ENCODE measurements around the gene ATXN10. TPM values are rescaled to one million over a fixed set of nuclear protein-coding genes. Genes with fewer than 3 reads are reported as not detected.

The ATXN10 gene
- total RNA-seq, 2 experiments from 2014 or later: 87.1 to 101 TPM

GRCh38 chr22:45781459-45781858 lies 109.8 kb downstream of the ATXN10 start:
- DNase-seq: no peak
- Mint-ChIP-seq H3K27ac (no peak overlapping the region), H3K9me3 (ENCODE audit: low read depth) (no peaks in the 10 kb centered on the region), H3K27me3 (no peaks in the 10 kb centered on the region), H3K4me1 (no peaks in the 10 kb centered on the region), H3K4me3 (no peak overlapping the region), H3K36me3 (ENCODE audit: low read depth) (peaks cover 19% of the 10 kb centered on the region)
- intact Hi-C loops (cut with DNase I, micrococcal nuclease): no loop called here
- POLR2A ChIA-PET: no interaction called here
- no peak for ATAC-seq
- CTCF ChIA-PET: interaction anchor here (0.6 to 1.8 kb wide), 4 partner anchors 9 to 83 kb away, joined by 3 to 4 read pairs (median 4); no protein-coding TSS in a partner anchor

DNA sequence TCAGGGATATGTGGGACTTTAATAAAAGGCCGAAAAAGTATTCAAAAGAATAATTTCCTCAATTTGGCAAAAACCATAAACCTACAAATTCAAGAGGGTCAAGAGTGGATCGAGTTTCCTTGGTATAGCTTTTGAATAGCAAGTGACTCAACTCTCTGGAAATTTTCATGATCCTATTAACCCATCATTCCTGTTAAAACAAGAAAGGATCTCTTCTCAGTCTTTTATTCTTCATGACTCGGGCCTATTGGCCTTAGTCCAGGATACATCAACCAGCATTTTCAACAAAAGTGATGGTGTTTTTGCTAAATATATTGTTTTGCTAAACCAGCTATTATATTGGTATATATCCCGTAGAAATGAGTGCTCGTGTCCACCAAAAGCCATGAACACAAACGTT lies 110.3 kb downstream of the ATXN10 start:
- CTCF ChIA-PET: interaction anchor here (0.6 to 1.5 kb wide), 2 partner anchors 21 to 83 kb away, joined by 4 read pairs; no protein-coding TSS in a partner anchor
- no peak for ATAC-seq
- intact Hi-C loops (cut with DNase I, micrococcal nuclease): no loop called here

DNA sequence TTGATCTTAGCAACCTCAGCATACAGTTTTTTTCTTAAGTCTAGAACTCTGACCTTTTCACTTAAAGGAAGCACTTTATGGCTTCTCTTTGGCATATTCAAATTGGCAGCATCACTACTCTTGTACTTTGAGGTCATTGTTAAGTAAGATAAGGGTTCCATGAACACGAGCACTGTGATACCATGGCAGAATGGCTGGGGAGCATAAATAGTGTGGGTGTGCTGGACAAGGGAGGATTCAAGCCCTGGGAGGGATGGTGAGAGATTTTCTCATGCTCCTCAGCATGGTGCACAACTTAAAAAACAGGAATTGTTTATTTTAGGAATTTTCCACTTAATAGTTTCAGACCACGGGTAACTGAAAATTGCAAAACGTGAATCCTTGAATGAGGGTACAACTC lies 111.4 kb downstream of the ATXN10 start:
- POLR2A ChIA-PET: no interaction called here
- no peaks in the 10 kb centered on the region for H3K27me3 Mint-ChIP-seq
- intact Hi-C loops (cut with DNase I, micrococcal nuclease): no loop called here
- CTCF ChIA-PET: no interaction called here
- no peak for ATAC-seq
- no peak overlapping the region for H3K27ac Mint-ChIP-seq
- no peak overlapping the region for H3K4me3 Mint-ChIP-seq
- no peak for DNase-seq
- H3K4me1 Mint-ChIP-seq: no peaks in the 10 kb centered on the region
- peaks cover 21% of the 10 kb centered on the region for H3K36me3 Mint-ChIP-seq (ENCODE audit: low read depth)
- H3K9me3 Mint-ChIP-seq (ENCODE audit: low read depth): no peaks in the 10 kb centered on the region

More for the DNA sequence above, 110.3 kb downstream of the ATXN10 start:
- Mint-ChIP-seq H3K27me3 (no peaks in the 10 kb centered on the region), H3K36me3 (ENCODE audit: low read depth) (peaks cover 19% of the 10 kb centered on the region), H3K4me1 (no peaks in the 10 kb centered on the region), H3K27ac (no peak overlapping the region), H3K4me3 (no peak overlapping the region), H3K9me3 (ENCODE audit: low read depth) (no peaks in the 10 kb centered on the region)
- DNase-seq: no peak
- POLR2A ChIA-PET: no interaction called here

DNA sequence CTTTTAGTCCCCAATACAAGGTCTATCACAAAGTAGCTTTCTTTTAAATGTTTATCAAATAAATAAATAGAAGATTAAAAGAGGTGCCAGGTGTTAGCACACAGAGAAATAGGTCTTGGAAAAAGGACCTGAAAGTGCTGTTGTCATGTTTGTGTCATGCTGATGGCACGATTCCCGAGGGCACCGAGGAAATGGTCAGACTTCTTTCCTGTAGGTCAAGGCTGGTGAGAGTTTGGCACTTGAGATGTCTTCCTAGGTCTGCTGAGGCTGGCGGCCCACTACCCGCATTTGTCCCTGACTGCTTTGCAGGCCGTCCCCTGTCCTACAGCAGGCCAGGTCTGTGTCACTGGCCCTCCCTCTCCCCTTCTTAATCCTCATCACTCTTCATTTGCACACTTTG lies 112.1 kb downstream of the ATXN10 start:
- Mint-ChIP-seq H3K4me3 (no peak overlapping the region), H3K27ac (no peak overlapping the region), H3K9me3 (ENCODE audit: low read depth) (no peaks in the 10 kb centered on the region), H3K4me1 (no peaks in the 10 kb centered on the region), H3K27me3 (no peaks in the 10 kb centered on the region), H3K36me3 (ENCODE audit: low read depth) (peaks cover 21% of the 10 kb centered on the region)
- ChIA-PET POLR2A (no interaction called here), CTCF (interaction anchor here (1.1 kb wide), 1 partner anchor 35 kb away, joined by 3 read pairs; no protein-coding TSS in a partner anchor)
- DNase-seq (no peak), ATAC-seq (no peak)
- intact Hi-C loops (cut with DNase I, micrococcal nuclease): no loop called here

- DNase-seq (no peak), ATAC-seq (no peak)
- H3K4me1 Mint-ChIP-seq: no peaks in the 10 kb centered on the region
- ChIA-PET CTCF (interaction anchor here (0.8 to 1.1 kb wide), 4 partner anchors 34 to 78 kb away, joined by 3 to 4 read pairs (median 3); no protein-coding TSS in a partner anchor), POLR2A (interaction anchor here (0.5 kb wide), 1 partner anchor 327 kb away, joined by 4 read pairs; no protein-coding TSS in a partner anchor)
- no peaks in the 10 kb centered on the region for H3K9me3 Mint-ChIP-seq (ENCODE audit: low read depth)
- intact Hi-C loops (cut with DNase I, micrococcal nuclease): no loop called here
- H3K4me3 Mint-ChIP-seq: no peak overlapping the region
- H3K27ac Mint-ChIP-seq: no peak overlapping the region
- H3K27me3 Mint-ChIP-seq: no peaks in the 10 kb centered on the region
- H3K36me3 Mint-ChIP-seq (ENCODE audit: low read depth): peaks cover 18% of the 10 kb centered on the region
Observed at GRCh38 chr22:45784357-45785277, 113.0 kb downstream of the ATXN10 start.

DNA sequence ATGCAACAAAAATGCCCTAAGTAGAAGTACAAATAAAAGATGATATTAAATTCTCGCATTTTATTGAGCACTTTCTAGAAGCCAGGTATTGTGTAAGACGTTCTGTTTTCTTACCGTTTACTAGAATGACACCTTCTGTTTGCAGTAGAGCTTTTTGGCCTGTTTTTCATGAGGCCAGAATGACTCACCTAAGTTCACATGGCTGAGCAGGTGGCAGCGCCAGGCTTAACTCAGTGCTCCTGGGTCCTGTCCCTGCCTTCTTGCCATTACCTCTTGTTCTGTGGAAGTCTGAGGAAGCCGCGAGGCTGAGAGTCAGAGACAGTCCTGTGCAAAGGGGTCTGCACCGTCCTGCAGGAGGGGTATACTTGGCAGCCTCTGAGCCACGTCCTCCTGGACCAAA lies 113.8 kb downstream of the ATXN10 start:
- POLR2A ChIA-PET: interaction anchor here (0.5 kb wide), 1 partner anchor 328 kb away, joined by 4 read pairs; no protein-coding TSS in a partner anchor
- no peak for ATAC-seq
- no peak overlapping the region for H3K4me3 Mint-ChIP-seq

GRCh38 chr22:45786726-45787125 lies 115.1 kb downstream of the ATXN10 start:
- Mint-ChIP-seq H3K27ac (no peak overlapping the region), H3K4me3 (no peak overlapping the region), H3K4me1 (no peaks in the 10 kb centered on the region), H3K27me3 (no peaks in the 10 kb centered on the region), H3K36me3 (ENCODE audit: low read depth) (peaks cover 20% of the 10 kb centered on the region), H3K9me3 (ENCODE audit: low read depth) (no peaks in the 10 kb centered on the region)
- no peak for DNase-seq
- intact Hi-C loops (cut with DNase I, micrococcal nuclease): no loop called here
- no peak for ATAC-seq
- CTCF ChIA-PET: no interaction called here
- POLR2A ChIA-PET: no interaction called here

More for the DNA sequence above, 113.8 kb downstream of the ATXN10 start:
- CTCF ChIA-PET: interaction anchor here (0.7 to 0.9 kb wide), 3 partner anchors 50 to 77 kb away, joined by 3 to 4 read pairs (median 3); no protein-coding TSS in a partner anchor
- Mint-ChIP-seq H3K9me3 (ENCODE audit: low read depth) (no peaks in the 10 kb centered on the region), H3K36me3 (ENCODE audit: low read depth) (peaks cover 22% of the 10 kb centered on the region), H3K27ac (no peak overlapping the region), H3K4me1 (no peaks in the 10 kb centered on the region), H3K27me3 (no peaks in the 10 kb centered on the region)
- DNase-seq: no peak
- intact Hi-C loops (cut with DNase I, micrococcal nuclease): no loop called here

GRCh38 chr22:45787759-45788158 lies 116.1 kb downstream of the ATXN10 start:
- Mint-ChIP-seq H3K9me3 (ENCODE audit: low read depth) (no peaks in the 10 kb centered on the region), H3K4me3 (no peak overlapping the region), H3K36me3 (ENCODE audit: low read depth) (peaks cover 25% of the 10 kb centered on the region), H3K27ac (no peak overlapping the region), H3K27me3 (no peaks in the 10 kb centered on the region), H3K4me1 (no peaks in the 10 kb centered on the region)
- intact Hi-C loops (cut with DNase I, micrococcal nuclease): no loop called here
- ChIA-PET POLR2A (no interaction called here), CTCF (no interaction called here)
- DNase-seq (no peak), ATAC-seq (no peak)

DNA sequence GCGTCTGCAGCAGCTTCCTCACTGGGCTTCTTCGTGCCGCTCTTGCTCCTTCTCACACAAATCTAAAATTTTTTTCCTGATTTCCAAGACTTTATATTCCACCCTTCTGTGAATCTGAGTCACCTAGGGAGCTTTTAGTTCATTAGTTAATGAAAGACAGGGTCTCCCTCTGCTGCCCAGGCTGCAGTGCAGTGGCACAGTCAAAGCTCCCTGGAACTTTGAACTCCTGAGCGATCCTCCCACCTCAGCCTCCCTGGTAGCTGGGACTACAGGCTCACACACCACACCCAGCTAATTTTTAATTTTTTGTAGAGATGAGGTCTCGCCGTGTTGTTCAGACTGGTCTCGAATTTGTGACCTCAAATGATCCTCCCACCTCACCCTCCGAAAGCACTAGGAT lies 116.9 kb downstream of the ATXN10 start:
- H3K36me3 Mint-ChIP-seq (ENCODE audit: low read depth): peaks cover 32% of the 10 kb centered on the region
- DNase-seq (no peak), ATAC-seq (no peak)
- CTCF ChIA-PET: interaction anchor here (0.7 kb wide), 1 partner anchor 210 kb away, joined by 3 read pairs; no protein-coding TSS in a partner anchor
- POLR2A ChIA-PET: no interaction called here
- peaks cover 4% of the 10 kb centered on the region for H3K9me3 Mint-ChIP-seq (ENCODE audit: low read depth)
- intact Hi-C loops (cut with DNase I, micrococcal nuclease): no loop called here
- H3K27me3 Mint-ChIP-seq: no peaks in the 10 kb centered on the region
- no peak overlapping the region for H3K27ac Mint-ChIP-seq
- H3K4me1 Mint-ChIP-seq: no peaks in the 10 kb centered on the region
- no peak overlapping the region for H3K4me3 Mint-ChIP-seq

GRCh38 chr22:45790401-45790800 lies 118.8 kb downstream of the ATXN10 start:
- Mint-ChIP-seq H3K36me3 (ENCODE audit: low read depth) (peaks cover 46% of the 10 kb centered on the region), H3K4me1 (no peaks in the 10 kb centered on the region), H3K27me3 (no peaks in the 10 kb centered on the region), H3K4me3 (no peak overlapping the region), H3K27ac (no peak overlapping the region), H3K9me3 (ENCODE audit: low read depth) (peaks cover 15% of the 10 kb centered on the region)
- CTCF ChIA-PET: interaction anchor here (1.1 kb wide), 1 partner anchor 10 kb away, joined by 3 read pairs; no protein-coding TSS in a partner anchor
- DNase-seq (no peak), ATAC-seq (no peak)
- intact Hi-C loops (cut with DNase I, micrococcal nuclease): no loop called here
- POLR2A ChIA-PET: no interaction called here

- ChIA-PET POLR2A (no interaction called here), CTCF (interaction anchor here (0.7 to 1.4 kb wide), 2 partner anchors 71 to 201 kb away, joined by 3 read pairs; no protein-coding TSS in a partner anchor)
- peaks cover 64% of the 10 kb centered on the region for H3K36me3 Mint-ChIP-seq (ENCODE audit: low read depth)
- H3K4me1 Mint-ChIP-seq: no peaks in the 10 kb centered on the region
- H3K27me3 Mint-ChIP-seq: no peaks in the 10 kb centered on the region
- peaks cover 28% of the 10 kb centered on the region for H3K9me3 Mint-ChIP-seq (ENCODE audit: low read depth)
- ATAC-seq (no peak), DNase-seq (no peak)
- intact Hi-C loops (cut with DNase I, micrococcal nuclease): no loop called here
- H3K4me3 Mint-ChIP-seq: no peak overlapping the region
- H3K27ac Mint-ChIP-seq: no peak overlapping the region
Observed at GRCh38 chr22:45793161-45793560, 121.5 kb downstream of the ATXN10 start.

DNA sequence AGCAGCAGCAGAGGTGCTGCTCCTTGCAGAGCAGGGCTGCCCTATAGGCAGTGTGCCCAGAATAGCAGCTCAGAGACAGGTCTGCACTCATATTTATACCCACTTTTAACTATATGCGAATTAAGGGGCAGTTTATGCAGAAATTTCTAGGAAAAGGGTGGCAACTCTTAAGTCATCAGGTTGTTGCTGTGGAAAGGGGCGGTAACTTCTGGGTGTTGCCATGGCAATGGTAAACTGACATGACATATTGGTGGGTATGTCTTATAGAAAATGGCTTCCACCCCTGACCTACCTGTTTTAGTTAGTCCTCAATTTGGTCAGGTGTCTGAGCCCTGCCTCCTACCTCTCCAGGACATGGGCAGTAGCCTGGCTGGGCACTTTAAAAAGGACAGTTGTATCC lies 122.3 kb downstream of the ATXN10 start:
- no peak overlapping the region for H3K27ac Mint-ChIP-seq
- ATAC-seq: no peak
- H3K9me3 Mint-ChIP-seq (ENCODE audit: low read depth): peaks cover 28% of the 10 kb centered on the region
- ChIA-PET CTCF (no interaction called here), POLR2A (no interaction called here)
- H3K27me3 Mint-ChIP-seq: no peaks in the 10 kb centered on the region
- no peaks in the 10 kb centered on the region for H3K4me1 Mint-ChIP-seq
- intact Hi-C loops (cut with DNase I, micrococcal nuclease): no loop called here
- H3K4me3 Mint-ChIP-seq: no peak overlapping the region
- no peak for DNase-seq
- H3K36me3 Mint-ChIP-seq (ENCODE audit: low read depth): peaks cover 66% of the 10 kb centered on the region

All from activated CD4-positive, alpha-beta T cell treated with anti-CD3 and anti-CD28 coated beads for 36 hours (primary cell).